Fibroblast of lung (primary cell): ENCODE results near the gene THOC7. TPM values are rescaled to one million over a fixed set of nuclear protein-coding genes. Genes with fewer than 3 reads are reported as not detected.

Source experiments
- DNase-seq, 2 donors: peaks; one replicate each; pipeline versions ENCODE4 v3.0.0 to v3.0.0-alpha.2; 2010; ENCODE audit warnings: low read depth in 2 of 2
- H2AFZ ChIP-seq: 2 replicates; pipeline ENCODE4 v1.5.1; 2012; ENCODE audit warnings: low read length, control low read depth, inconsistent platforms
- H3K27ac ChIP-seq: 2 replicates; pipeline ENCODE4 v1.5.1; 2011; ENCODE audit warnings: low read length, control low read depth; ENCODE audit not compliant: insufficient read depth
- H3K27me3 ChIP-seq: 2 replicates; pipeline ENCODE4 v1.5.1; 2011; ENCODE audit warnings: mild to moderate bottlenecking, low read length; ENCODE audit not compliant: control insufficient read depth, insufficient read depth
- H3K36me3 ChIP-seq: 2 replicates; pipeline ENCODE4 v1.5.1; 2011; ENCODE audit warnings: low read length; ENCODE audit not compliant: control insufficient read depth, insufficient read depth
- H3K4me1 ChIP-seq: 2 replicates; pipeline ENCODE4 v1.5.1; 2011; ENCODE audit warnings: low read length; ENCODE audit not compliant: control insufficient read depth, insufficient read depth; ENCODE audit errors: extremely low read depth
- H3K4me2 ChIP-seq: 2 replicates; pipeline ENCODE4 v1.5.1; 2011; ENCODE audit warnings: low read length, control low read depth; ENCODE audit not compliant: insufficient read depth; ENCODE audit errors: extremely low read depth
- H3K4me3 ChIP-seq, 4 experiments: fragments of 200-600 bp in 1 of 4; sonication (generic) in 1 of 4; replicated peaks in 1 of 4; 2 replicates each; pipeline ENCODE4 v1.5.1; 2011 to 2016; ENCODE audit warnings: low read length in 4 of 4, low read depth in 3 of 4, mild to moderate bottlenecking in 3 of 4, control low read depth in 2 of 4, inconsistent platforms in 1 of 4, mixed read lengths in 1 of 4; ENCODE audit not compliant: insufficient read depth in 1 of 4; ENCODE audit errors: control extremely low read depth in 1 of 4
- H3K79me2 ChIP-seq: 2 replicates; pipeline ENCODE4 v1.5.1; 2012; ENCODE audit warnings: mild to moderate bottlenecking, low read length, inconsistent platforms; ENCODE audit not compliant: control insufficient read depth, insufficient read depth
- H3K9ac ChIP-seq: 2 replicates; pipeline ENCODE4 v1.5.1; 2011; ENCODE audit warnings: mild to moderate bottlenecking, low read length, control low read depth; ENCODE audit not compliant: insufficient read depth
- H3K9me3 ChIP-seq: 2 replicates; pipeline ENCODE4 v1.5.1; 2012; ENCODE audit warnings: low read depth, low read length; ENCODE audit not compliant: control insufficient read depth, insufficient read depth
- H4K20me1 ChIP-seq: 2 replicates; pipeline ENCODE4 v1.5.1; 2011; ENCODE audit warnings: low read length; ENCODE audit not compliant: control insufficient read depth, insufficient read depth; ENCODE audit errors: extremely low read depth
- EZH2 ChIP-seq: IDR thresholded peaks from 2 replicates; pipeline ENCODE4 v1.5.1; 2012; ENCODE audit warnings: low read length, control low read depth, mild to moderate bottlenecking; ENCODE audit errors: missing control alignments
- polyA plus RNA-seq, 2 donors: library from polyadenylated mRNA; depleted of rRNA in 1 of 2; stranded (reverse) in 1 of 2; unstranded in 1 of 2; fragments of >200 nt; gene quantifications; 2 replicates each; pipeline ENCODE4 v1.2.1, GENCODE V29; 2011 to 2012; ENCODE audit warnings: missing spikeins in 1 of 2
- total RNA-seq: library from RNA; depleted of rRNA; stranded (reverse); fragments of >200 nt; gene quantifications from 2 replicates; pipeline ENCODE4 v1.2.1, GENCODE V29; 2014
- TF ChIP-seq, protein P1 (sequence below), 2 donors: IDR thresholded peaks in 1 of 2; conservative IDR thresholded peaks in 1 of 2; 1 replicate in 1 of 2; 2 replicates in 1 of 2; pipeline ENCODE4 v1.5.1; 2011 to 2012; ENCODE audit warnings: low read length in 2 of 2, control low read depth in 1 of 2, inconsistent platforms in 1 of 2, low read depth in 1 of 2, mild to moderate bottlenecking in 1 of 2

The THOC7 gene
- total and polyA plus RNA-seq, 2 donors (not counting 1 experiment from before 2014, with no cell fraction given), result 35.3 to 103 TPM

DNA sequence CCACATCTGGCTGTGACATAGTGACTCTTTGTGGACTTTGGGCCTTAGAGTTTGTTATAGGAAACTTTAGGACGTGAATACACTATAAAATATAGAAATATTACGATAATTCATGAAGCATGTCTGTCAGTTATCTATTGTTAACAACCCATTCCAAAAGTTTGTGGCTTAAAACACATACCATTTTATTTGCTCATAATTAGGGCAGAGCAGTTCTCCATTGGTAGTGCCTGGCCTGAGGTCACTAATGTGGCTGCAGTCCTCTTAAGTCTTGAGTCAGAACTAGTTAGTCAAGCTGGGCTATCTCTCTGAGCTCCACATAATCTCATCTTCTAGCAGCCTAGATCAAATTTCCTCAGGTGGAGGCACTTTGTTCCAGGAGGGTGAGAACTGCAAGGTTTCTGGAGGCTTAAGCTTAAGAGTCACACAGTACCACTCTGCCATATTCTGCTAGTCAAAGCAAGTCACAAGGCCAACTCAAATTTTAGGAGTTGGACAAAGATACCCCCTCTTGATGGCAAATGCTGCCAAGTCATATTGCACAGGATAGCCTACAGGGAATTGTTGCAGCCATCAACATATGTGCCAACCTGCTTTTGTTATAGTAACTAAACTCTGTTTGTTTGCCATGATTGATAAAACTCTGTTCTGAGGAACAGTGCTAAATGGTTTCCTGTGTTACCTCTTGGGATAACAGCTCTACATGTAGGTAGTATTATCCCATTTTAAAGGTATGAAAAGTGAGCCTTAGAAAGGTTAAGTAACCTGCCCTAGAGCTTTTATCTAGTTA, 8.7 kb upstream of the THOC7 start:
- Histone ChIP-seq H3K9me3 (no peaks in the 10 kb centered on the region), H3K79me2 (peaks cover 28% of the 10 kb centered on the region), H3K27me3 (no peaks in the 10 kb centered on the region), H4K20me1 (peaks cover 3% of the 10 kb centered on the region), H2AFZ (no peak overlapping the region), H3K4me1 (peaks cover 6% of the 10 kb centered on the region), H3K4me2 (peak overlapping the region; percentile 54), H3K27ac (peak overlapping the region; percentile 12), H3K36me3 (no peaks in the 10 kb centered on the region), H3K9ac (no peak overlapping the region), H3K4me3 (no peak overlapping the region)
- DNase-seq, result peak; percentile 88 to 94
- TF ChIP-seq, protein P1, sequence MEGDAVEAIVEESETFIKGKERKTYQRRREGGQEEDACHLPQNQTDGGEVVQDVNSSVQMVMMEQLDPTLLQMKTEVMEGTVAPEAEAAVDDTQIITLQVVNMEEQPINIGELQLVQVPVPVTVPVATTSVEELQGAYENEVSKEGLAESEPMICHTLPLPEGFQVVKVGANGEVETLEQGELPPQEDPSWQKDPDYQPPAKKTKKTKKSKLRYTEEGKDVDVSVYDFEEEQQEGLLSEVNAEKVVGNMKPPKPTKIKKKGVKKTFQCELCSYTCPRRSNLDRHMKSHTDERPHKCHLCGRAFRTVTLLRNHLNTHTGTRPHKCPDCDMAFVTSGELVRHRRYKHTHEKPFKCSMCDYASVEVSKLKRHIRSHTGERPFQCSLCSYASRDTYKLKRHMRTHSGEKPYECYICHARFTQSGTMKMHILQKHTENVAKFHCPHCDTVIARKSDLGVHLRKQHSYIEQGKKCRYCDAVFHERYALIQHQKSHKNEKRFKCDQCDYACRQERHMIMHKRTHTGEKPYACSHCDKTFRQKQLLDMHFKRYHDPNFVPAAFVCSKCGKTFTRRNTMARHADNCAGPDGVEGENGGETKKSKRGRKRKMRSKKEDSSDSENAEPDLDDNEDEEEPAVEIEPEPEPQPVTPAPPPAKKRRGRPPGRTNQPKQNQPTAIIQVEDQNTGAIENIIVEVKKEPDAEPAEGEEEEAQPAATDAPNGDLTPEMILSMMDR (conservative IDR thresholded peaks at IDR 0.05 in 1 of 2, IDR thresholded peaks at IDR 0.05 in 1 of 2; ENCODE audit: low read depth in 1 of 2, low read length in 2 of 2), result no peak
- TF ChIP-seq EZH2, result no peak

DNA sequence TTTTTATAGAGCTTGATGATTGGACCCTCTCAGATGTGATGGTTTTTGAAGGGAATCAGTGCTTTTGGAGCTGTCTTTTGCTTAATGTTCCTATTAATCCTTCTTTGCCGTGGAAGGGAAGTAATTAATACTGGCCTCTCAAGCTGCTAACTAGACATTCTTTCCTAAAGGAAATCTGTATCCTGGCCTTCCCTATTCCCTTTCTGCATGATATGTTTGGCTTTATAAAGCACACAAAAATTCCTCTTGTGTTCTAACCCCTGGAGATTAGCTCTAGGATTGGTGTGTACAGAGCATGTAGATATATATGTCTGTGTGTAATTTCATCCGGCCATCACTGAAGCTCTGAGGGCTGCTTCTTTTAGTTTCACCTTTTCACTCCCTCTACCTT, 7.0 kb upstream of the THOC7 start:
- Histone ChIP-seq H3K4me3 (no peak overlapping the region), H3K4me2 (no peak overlapping the region), H3K36me3 (no peaks in the 10 kb centered on the region), H4K20me1 (no peaks in the 10 kb centered on the region), H3K27me3 (no peaks in the 10 kb centered on the region), H3K9ac (no peak overlapping the region), H3K9me3 (no peaks in the 10 kb centered on the region), H3K27ac (no peak overlapping the region), H2AFZ (no peak overlapping the region), H3K4me1 (peaks cover 6% of the 10 kb centered on the region), H3K79me2 (peaks cover 33% of the 10 kb centered on the region)
- TF ChIP-seq EZH2, result no peak
- TF ChIP-seq, protein P1 (conservative IDR thresholded peaks at IDR 0.05 in 1 of 2, IDR thresholded peaks at IDR 0.05 in 1 of 2; ENCODE audit: low read depth in 1 of 2, low read length in 2 of 2), result no peak
- no peak for DNase-seq

GRCh38 chr3:63869940-63870614, 6.5 kb upstream of the THOC7 start:
- DNase-seq, result no peak
- no peak overlapping the region for H3K4me3 ChIP-seq
- no peak overlapping the region for H3K9ac ChIP-seq
- H3K4me2 ChIP-seq, result no peak overlapping the region
- peaks cover 37% of the 10 kb centered on the region for H3K79me2 ChIP-seq
- peaks cover 6% of the 10 kb centered on the region for H3K4me1 ChIP-seq
- no peaks in the 10 kb centered on the region for H3K27me3 ChIP-seq
- TF ChIP-seq EZH2, result no peak
- TF ChIP-seq, protein P1 (conservative IDR thresholded peaks at IDR 0.05 in 1 of 2, IDR thresholded peaks at IDR 0.05 in 1 of 2; ENCODE audit: low read depth in 1 of 2, low read length in 2 of 2), result no peak
- H3K9me3 ChIP-seq, result no peaks in the 10 kb centered on the region
- H3K36me3 ChIP-seq, result no peaks in the 10 kb centered on the region
- no peaks in the 10 kb centered on the region for H4K20me1 ChIP-seq
- H2AFZ ChIP-seq, result no peak overlapping the region
- no peak overlapping the region for H3K27ac ChIP-seq
